Body of pancreas (tissue), 4 donors: ENCODE measurements around the gene FAM83D.

Experiments used
- POLR2A ChIP-seq, 3 donors: fragments of 450-650 bp; IDR thresholded peaks; one replicate each; pipeline ENCODE4 v1.6.1; 2016; ENCODE audit warnings: antibody characterized with exemption in 3 of 3, mild to moderate bottlenecking in 2 of 3
- TF ChIP-seq, protein P1 (sequence below), 7 experiments: fragments of 450-650 bp in 4 of 7; fragments of 200-600 bp in 3 of 7; sonication (generic) in 3 of 7; IDR thresholded peaks; one replicate each; pipeline ENCODE4 v1.5.1; 2016 to 2019; ENCODE audit warnings: antibody characterized with exemption in 7 of 7

GRCh38 chr20:38946836-38947235, 20.6 kb downstream of the FAM83D start:
- TF ChIP-seq POLR2A (IDR thresholded peaks at IDR 0.05) = no peak
- TF ChIP-seq, protein P1, sequence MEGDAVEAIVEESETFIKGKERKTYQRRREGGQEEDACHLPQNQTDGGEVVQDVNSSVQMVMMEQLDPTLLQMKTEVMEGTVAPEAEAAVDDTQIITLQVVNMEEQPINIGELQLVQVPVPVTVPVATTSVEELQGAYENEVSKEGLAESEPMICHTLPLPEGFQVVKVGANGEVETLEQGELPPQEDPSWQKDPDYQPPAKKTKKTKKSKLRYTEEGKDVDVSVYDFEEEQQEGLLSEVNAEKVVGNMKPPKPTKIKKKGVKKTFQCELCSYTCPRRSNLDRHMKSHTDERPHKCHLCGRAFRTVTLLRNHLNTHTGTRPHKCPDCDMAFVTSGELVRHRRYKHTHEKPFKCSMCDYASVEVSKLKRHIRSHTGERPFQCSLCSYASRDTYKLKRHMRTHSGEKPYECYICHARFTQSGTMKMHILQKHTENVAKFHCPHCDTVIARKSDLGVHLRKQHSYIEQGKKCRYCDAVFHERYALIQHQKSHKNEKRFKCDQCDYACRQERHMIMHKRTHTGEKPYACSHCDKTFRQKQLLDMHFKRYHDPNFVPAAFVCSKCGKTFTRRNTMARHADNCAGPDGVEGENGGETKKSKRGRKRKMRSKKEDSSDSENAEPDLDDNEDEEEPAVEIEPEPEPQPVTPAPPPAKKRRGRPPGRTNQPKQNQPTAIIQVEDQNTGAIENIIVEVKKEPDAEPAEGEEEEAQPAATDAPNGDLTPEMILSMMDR (IDR thresholded peaks at IDR 0.05) = no peak
